DND-41 (cell line): ENCODE measurements around the gene MRFAP1.

Experiments used
- ATAC-seq: fragments of 200-7000 bp; cut with Tn5 transposase; 3 replicates; pipeline ENCODE4 v1.9.1; 2021; ENCODE audit warnings: low read depth; ENCODE audit not compliant: insufficient read depth
- DNase-seq: peaks from one replicate; pipeline ENCODE4 v3.0.0-alpha.2; 2020
- H2AFZ ChIP-seq: 2 replicates; pipeline ENCODE4 v1.6.0; 2012; ENCODE audit warnings: low read depth, low read length
- H3K27ac ChIP-seq: 2 replicates; pipeline ENCODE4 v1.5.1; 2012; ENCODE audit warnings: low read length, inconsistent platforms
- H3K27me3 ChIP-seq: fragments of 200-600 bp; sonication (generic); 2 replicates; pipeline ENCODE4 v1.6.0; 2012; ENCODE audit warnings: low read length, mild to moderate bottlenecking, inconsistent platforms; ENCODE audit not compliant: insufficient read depth, poor library complexity
- H3K36me3 ChIP-seq: 2 replicates; pipeline ENCODE4 v1.5.1; 2012; ENCODE audit warnings: low read length, inconsistent platforms; ENCODE audit not compliant: insufficient read depth
- H3K4me1 ChIP-seq: 2 replicates; pipeline ENCODE4 v1.5.1; 2012; ENCODE audit warnings: mild to moderate bottlenecking, low read length; ENCODE audit not compliant: insufficient read depth
- H3K4me2 ChIP-seq: 2 replicates; pipeline ENCODE4 v1.6.0; 2012; ENCODE audit warnings: mild to moderate bottlenecking, moderate library complexity, low read length, inconsistent platforms; ENCODE audit not compliant: insufficient read depth
- H3K4me3 ChIP-seq, 2 experiments: fragments of 200-600 bp in 1 of 2; shearing (Covaris generic) in 1 of 2; 2 replicates each; pipeline ENCODE4 v1.5.1; 2012 to 2016; ENCODE audit warnings: inconsistent platforms in 2 of 2, low read length in 2 of 2, mild to moderate bottlenecking in 2 of 2, low read depth in 1 of 2, moderate library complexity in 1 of 2
- H3K79me2 ChIP-seq: 2 replicates; pipeline ENCODE4 v1.6.0; 2012; ENCODE audit warnings: low read length, inconsistent platforms; ENCODE audit not compliant: insufficient read depth
- H3K9ac ChIP-seq: 2 replicates; pipeline ENCODE4 v1.6.0; 2012; ENCODE audit warnings: low read depth, mild to moderate bottlenecking, inconsistent platforms, low read length, moderate library complexity
- H3K9me3 ChIP-seq: 2 replicates; pipeline ENCODE4 v1.5.1; 2012; ENCODE audit warnings: low read length, moderate library complexity, mild to moderate bottlenecking, inconsistent platforms; ENCODE audit not compliant: insufficient read depth, severe bottlenecking
- H4K20me1 ChIP-seq: 2 replicates; pipeline ENCODE4 v1.6.0; 2012; ENCODE audit warnings: low read length; ENCODE audit not compliant: insufficient read depth
- CTCF ChIP-seq: IDR thresholded peaks from 2 replicates; pipeline ENCODE4 v1.5.1; 2012; ENCODE audit warnings: borderline replicate concordance, low read length, moderate library complexity, mild to moderate bottlenecking; ENCODE audit not compliant: poor library complexity, severe bottlenecking; ENCODE audit errors: extremely low read depth
- EZH2 ChIP-seq: IDR thresholded peaks from 3 replicates; pipeline ENCODE4 v1.6.1; 2012; ENCODE audit warnings: borderline replicate concordance, low read depth, mild to moderate bottlenecking, moderate library complexity, low read length, inconsistent platforms; ENCODE audit not compliant: severe bottlenecking

The MRFAP1 gene

DNA sequence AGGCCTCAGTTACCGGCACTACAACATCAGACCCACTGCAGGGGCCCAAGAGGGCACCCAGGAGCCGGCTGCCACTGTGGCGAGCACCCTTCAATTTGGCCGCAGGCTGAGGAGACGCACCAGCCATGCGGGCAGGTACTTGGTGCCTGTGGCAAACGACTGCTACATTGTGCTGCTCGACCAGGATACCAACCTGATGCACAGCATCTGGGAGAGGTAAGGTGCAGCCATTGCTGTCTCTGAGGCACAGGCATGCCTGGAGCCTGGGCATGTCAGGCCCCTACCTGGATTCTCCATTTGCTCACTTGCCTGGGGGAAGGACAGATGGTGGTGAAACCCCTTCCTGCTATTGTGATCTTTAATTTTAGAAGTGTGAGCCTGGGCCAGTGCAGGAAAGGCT is 35.4 kb upstream of the MRFAP1 start:
- Histone ChIP-seq H3K9ac (no peak overlapping the region), H3K4me3 (no peak overlapping the region), H4K20me1 (no peaks in the 10 kb centered on the region), H3K79me2 (no peaks in the 10 kb centered on the region), H3K4me1 (no peaks in the 10 kb centered on the region), H3K4me2 (no peak overlapping the region), H2AFZ (no peak overlapping the region), H3K9me3 (peaks cover 6% of the 10 kb centered on the region), H3K36me3 (peaks cover 81% of the 10 kb centered on the region), H3K27me3 (no peaks in the 10 kb centered on the region), H3K27ac (no peak overlapping the region)
- no peak for ATAC-seq
- TF ChIP-seq EZH2: no peak
- no peak for TF ChIP-seq CTCF
- no peak for DNase-seq

DNA sequence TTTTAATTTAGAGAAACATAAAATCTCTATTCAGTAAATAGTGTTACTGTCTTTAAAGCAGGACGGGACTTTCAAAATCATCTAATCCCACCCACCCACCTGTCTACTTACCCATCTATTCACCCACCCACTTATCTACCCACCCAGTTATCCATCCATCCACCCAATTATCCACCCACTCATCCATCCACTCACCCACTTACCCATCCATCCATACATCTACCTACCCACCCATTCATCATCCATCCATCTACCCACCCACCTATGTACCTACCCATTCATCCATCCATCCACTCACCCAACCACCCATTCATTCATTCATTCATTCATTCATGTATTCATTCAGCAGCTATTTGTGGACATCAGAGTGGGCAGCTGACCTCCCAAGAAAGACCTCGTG is 34.9 kb upstream of the MRFAP1 start:
- no peak for DNase-seq
- Histone ChIP-seq H3K79me2 (no peaks in the 10 kb centered on the region), H4K20me1 (no peaks in the 10 kb centered on the region), H3K9me3 (peaks cover 6% of the 10 kb centered on the region), H3K4me3 (no peak overlapping the region), H3K36me3 (peaks cover 83% of the 10 kb centered on the region), H3K9ac (no peak overlapping the region), H2AFZ (no peak overlapping the region), H3K4me2 (no peak overlapping the region), H3K27ac (no peak overlapping the region), H3K4me1 (no peaks in the 10 kb centered on the region), H3K27me3 (no peaks in the 10 kb centered on the region)
- ATAC-seq: no peak
- TF ChIP-seq CTCF: no peak
- TF ChIP-seq EZH2: no peak

DNA sequence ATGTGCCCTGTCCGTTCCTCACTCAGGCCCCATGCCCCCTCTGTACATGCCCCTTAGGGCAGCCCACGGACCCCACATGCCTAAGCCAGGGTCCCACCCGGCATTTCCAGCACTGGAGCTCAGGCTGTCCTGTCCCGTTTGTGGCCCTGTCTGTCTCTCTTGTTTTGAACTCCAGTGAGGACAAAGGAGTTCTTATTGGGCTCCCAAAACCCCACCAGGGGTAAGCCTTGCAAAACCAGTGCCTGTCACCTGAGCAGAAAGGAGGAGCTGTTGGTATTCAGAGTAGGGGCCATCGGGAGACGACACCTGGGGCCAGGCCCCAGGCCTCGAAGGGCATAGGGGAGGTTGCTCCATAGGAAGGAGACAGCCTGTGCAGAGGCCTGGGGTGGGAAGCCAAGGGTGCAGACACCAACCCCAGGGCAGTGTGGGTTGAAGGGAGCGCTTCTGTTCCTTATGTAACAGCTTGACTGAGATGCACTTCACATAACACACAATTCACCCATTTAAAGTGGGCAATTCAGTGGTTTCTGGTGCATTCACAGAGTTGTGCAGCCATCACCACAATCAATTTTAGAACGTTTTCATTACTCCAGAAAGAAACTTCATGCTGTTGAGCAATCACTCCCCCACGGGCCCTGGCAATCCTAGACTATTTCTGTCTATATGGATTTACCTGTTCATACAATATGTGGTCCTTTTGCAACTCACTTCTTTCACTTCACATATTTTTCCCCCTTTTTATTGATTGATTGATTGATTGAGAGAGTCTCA is 33.8 kb upstream of the MRFAP1 start:
- Histone ChIP-seq H3K4me3 (no peak overlapping the region), H2AFZ (no peak overlapping the region), H4K20me1 (no peaks in the 10 kb centered on the region), H3K4me1 (no peaks in the 10 kb centered on the region), H3K27ac (no peak overlapping the region), H3K9ac (no peak overlapping the region), H3K79me2 (no peaks in the 10 kb centered on the region), H3K27me3 (no peaks in the 10 kb centered on the region), H3K4me2 (no peak overlapping the region), H3K9me3 (peaks cover 6% of the 10 kb centered on the region), H3K36me3 (peaks cover 88% of the 10 kb centered on the region)
- no peak for ATAC-seq
- no peak for DNase-seq
- no peak for TF ChIP-seq CTCF
- no peak for TF ChIP-seq EZH2
